Right lobe of liver (tissue), 6 donors: Measurements from ENCODE around the gene ZNF556. TPM values are rescaled to one million over a fixed set of nuclear protein-coding genes. Genes with fewer than 3 reads are reported as not detected.

Experiments
- ATAC-seq, 4 donors: fragments of 200-7000 bp; cut with Tn5 transposase; one replicate each; pipeline ENCODE4 v1.9.1; 2020; ENCODE audit warnings: mild to moderate bottlenecking in 4 of 4, moderate library complexity in 4 of 4
- DNase-seq, 3 donors: peaks; one replicate each; pipeline ENCODE4 v3.0.0-alpha.2; 2020
- H3K27ac ChIP-seq, 3 donors: fragments of 200-600 bp; one replicate each; pipeline ENCODE4 v1.8.0; 2022
- H3K27me3 ChIP-seq, 2 donors: fragments of 200-600 bp; one replicate each; pipeline ENCODE4 v1.8.0; 2022
- H3K36me3 ChIP-seq, 4 donors: fragments of 200-600 bp; sonication (generic) in 1 of 4; one replicate each; pipeline versions ENCODE4 v1.5.1 to v1.8.0; 2017 to 2022; ENCODE audit warnings: control low read depth in 1 of 4
- H3K4me1 ChIP-seq, 4 donors: fragments of 200-600 bp; sonication (generic) in 1 of 4; one replicate each; pipeline versions ENCODE4 v1.5.1 to v1.8.0; 2017 to 2022; ENCODE audit warnings: control low read depth in 1 of 4
- H3K4me3 ChIP-seq, 3 donors: fragments of 200-600 bp; one replicate each; pipeline ENCODE4 v1.8.0; 2022
- H3K9me3 ChIP-seq, 4 donors: fragments of 200-600 bp; sonication (generic) in 1 of 4; one replicate each; pipeline versions ENCODE4 v1.5.1 to v1.8.0; 2017 to 2022; ENCODE audit warnings: control low read depth in 1 of 4
- CTCF ChIP-seq, 4 donors: fragments of 200-600 bp in 3 of 4; fragments of 450-650 bp in 1 of 4; IDR thresholded peaks; one replicate each; pipeline versions ENCODE4 v1.5.1 to v1.8.0; 2016 to 2022; ENCODE audit warnings: antibody characterized with exemption in 4 of 4, mild to moderate bottlenecking in 2 of 4
- POLR2A ChIP-seq: fragments of 450-650 bp; IDR thresholded peaks from one replicate; pipeline ENCODE4 v1.6.1; 2017; ENCODE audit warnings: antibody characterized with exemption, mild to moderate bottlenecking
- WGBS: methylation state at CpG from one replicate; pipeline ENCODE4 v1.1.6; 2018; ENCODE audit warnings: low coverage, low lambda C conversion rate; ENCODE audit not compliant: insufficient coverage; ENCODE audit errors: missing lambda C conversion rate; 5-methylcytosine and 5-hydroxymethylcytosine counted together
- intact Hi-C, 2 donors: fragments of 100-400 bp; cut with DNase I; formaldehyde crosslinking; loops; one replicate each; pipeline versions ENCODE4 v1.11.2 to v1.14.1; 2022
- total RNA-seq, 6 experiments: library from RNA; depleted of rRNA in 2 of 6; stranded (reverse); fragments of >200 nt in 2 of 6; fragmentation: NEBNext Ultra II Directional in 3 of 6; extraction: Animal tissue kit (Norgen Biotek cat#: 25700) in 3 of 6; gene quantifications; one replicate each; pipeline versions ENCODE4 v1.1.0 to v1.2.4, GENCODE V29; 2016 to 2023
- donor health status: DM: no; HTN: yes; CAD: no.
- donor health status: DM: no; HTN: no; CAD: no.
- donor health status: DM: no; HTN: no; CAD: no.
- donor health status: DM: no; HTN: yes; CAD: no.
- donor health status: DM: no; HTN: yes; CAD: no.

ZNF556 gene
- total RNA-seq, 6 experiments from 2014 or later, result not detected

- 100% methylated on average over 2 of the region's 2 CpGs for WGBS
- TF ChIP-seq POLR2A (no peak), CTCF (IDR thresholded peaks at IDR 0.05) (no peak)
- intact Hi-C loops, result no loop called here
- DNase-seq (no peak), ATAC-seq (no peak)
- no peaks in the 10 kb centered on the region for H3K27me3 ChIP-seq
- no peaks in the 10 kb centered on the region for H3K36me3 ChIP-seq
- peaks cover 0 to 9% (median 4%) of the 10 kb centered on the region in 4 donors for H3K9me3 ChIP-seq
- peaks cover 0 to 7% (median 0%) of the 10 kb centered on the region in 4 donors for H3K4me1 ChIP-seq
- no peak overlapping the region for H3K27ac ChIP-seq
- H3K4me3 ChIP-seq, result no peak overlapping the region
Observed at GRCh38 chr19:2845107-2845506, 22.0 kb upstream of the ZNF556 start.

- H3K27me3 ChIP-seq, result no peaks in the 10 kb centered on the region
- ATAC-seq, result no peak
Observed at GRCh38 chr19:2846180-2846894, 20.8 kb upstream of the ZNF556 start.

GRCh38 chr19:2847507-2847906, 19.6 kb upstream of the ZNF556 start:
- Histone ChIP-seq H3K4me1 (peaks cover 0 to 3% (median 0%) of the 10 kb centered on the region in 4 donors), H3K27ac (no peak overlapping the region), H3K4me3 (no peak overlapping the region), H3K9me3 (peaks cover 3 to 27% (median 7%) of the 10 kb centered on the region in 4 donors), H3K36me3 (peaks cover 0 to 17% (median 12%) of the 10 kb centered on the region in 4 donors), H3K27me3 (no peaks in the 10 kb centered on the region)
- DNase-seq (no peak), ATAC-seq (no peak)
- intact Hi-C loops, result no loop called here
- TF ChIP-seq CTCF (IDR thresholded peaks at IDR 0.05) (no peak), POLR2A (no peak)
- 97% methylated on average over 3 of the region's 3 CpGs for WGBS

More at GRCh38 chr19:2846180-2846894, 20.8 kb upstream of the ZNF556 start:
- H3K4me1 ChIP-seq, result peaks cover 0 to 7% (median 0%) of the 10 kb centered on the region in 4 donors
- no peak for DNase-seq
- H3K27ac ChIP-seq, result no peak overlapping the region
- H3K9me3 ChIP-seq, result peaks cover 0 to 15% (median 6%) of the 10 kb centered on the region in 4 donors
- TF ChIP-seq POLR2A (no peak), CTCF (IDR thresholded peaks at IDR 0.05) (no peak)
- intact Hi-C loops, result no loop called here
- H3K4me3 ChIP-seq, result no peak overlapping the region
- 91% methylated on average over 9 of the region's 13 CpGs for WGBS
- peaks cover 0 to 6% (median 2%) of the 10 kb centered on the region in 4 donors for H3K36me3 ChIP-seq

GRCh38 chr19:2848616-2849015, 18.5 kb upstream of the ZNF556 start:
- Histone ChIP-seq H3K4me3 (no peak overlapping the region), H3K27ac (no peak overlapping the region), H3K36me3 (peaks cover 0 to 28% (median 19%) of the 10 kb centered on the region in 4 donors), H3K27me3 (no peaks in the 10 kb centered on the region), H3K9me3 (peaks cover 3 to 38% (median 10%) of the 10 kb centered on the region in 4 donors), H3K4me1 (no peaks in the 10 kb centered on the region)
- intact Hi-C loops, result no loop called here
- no peak for DNase-seq
- TF ChIP-seq POLR2A (no peak), CTCF (IDR thresholded peaks at IDR 0.05) (no peak)
- ATAC-seq, result no peak
- WGBS, result 60% methylated on average over 1 of the region's 4 CpGs
